Left lung (tissue), 10 donors: Measurements from ENCODE around the gene LENG1. TPM values are rescaled to one million over a fixed set of nuclear protein-coding genes. Genes with fewer than 3 reads are reported as not detected.

Source experiments
- ATAC-seq: fragments of 200-7000 bp; cut with Tn5 transposase; one replicate; pipeline ENCODE4 v1.9.1; 2020; ENCODE audit warnings: moderate library complexity
- DNase-seq, 4 donors: peaks; one replicate each; pipeline ENCODE4 v3.0.0-alpha.2; 2013 to 2020
- H3K27ac ChIP-seq, 2 donors: fragments of 200-600 bp; sonication (generic) in 1 of 2; one replicate each; pipeline versions ENCODE4 v1.5.0 to v1.8.0; 2020 to 2021
- H3K27me3 ChIP-seq, 2 donors: fragments of 200-600 bp; sonication (generic) in 1 of 2; one replicate each; pipeline versions ENCODE4 v1.5.0 to v1.8.0; 2020 to 2021
- H3K36me3 ChIP-seq, 2 donors: fragments of 200-600 bp; sonication (generic) in 1 of 2; one replicate each; pipeline versions ENCODE4 v1.5.0 to v1.8.0; 2020 to 2021
- H3K4me1 ChIP-seq, 2 donors: fragments of 200-600 bp; one replicate each; pipeline ENCODE4 v1.8.0; 2021
- H3K4me3 ChIP-seq, 2 donors: fragments of 200-600 bp; sonication (generic) in 1 of 2; one replicate each; pipeline versions ENCODE4 v1.5.0 to v1.8.0; 2020 to 2021; ENCODE audit warnings: mild to moderate bottlenecking in 1 of 2
- H3K9me3 ChIP-seq, 2 donors: fragments of 200-600 bp; sonication (generic) in 1 of 2; one replicate each; pipeline versions ENCODE4 v1.5.0 to v1.8.0; 2020 to 2021
- CTCF ChIP-seq, 2 donors: fragments of 200-600 bp; sonication (generic) in 1 of 2; IDR thresholded peaks; one replicate each; pipeline versions ENCODE4 v1.5.0 to v1.8.0; 2021; ENCODE audit warnings: antibody characterized with exemption in 2 of 2
- intact Hi-C, 2 donors: fragments of 100-400 bp; cut with DNase I; formaldehyde crosslinking; loops; one replicate each; pipeline versions ENCODE4 v1.11.2 to v1.14.2; 2022
- polyA plus RNA-seq, 6 donors: library from polyadenylated mRNA; unstranded; fragments of 120-200 nt; gene quantifications; one replicate each; pipeline ENCODE4 v1.2.1, GENCODE V29; 2013; ENCODE audit not compliant: insufficient read length in 6 of 6
- total RNA-seq, 2 donors: library from RNA; stranded (reverse); fragmentation: NEBNext Ultra II Directional; extraction: Animal tissue kit (Norgen Biotek cat#: 25700); gene quantifications; one replicate each; pipeline ENCODE4 v1.2.1, GENCODE V29; 2021
- donor health status: DM: no; HTN: yes; CAD: no.
- donor health status: DM: no; HTN: no; CAD: no.

The LENG1 gene
- total and polyA plus RNA-seq, 8 donors = 5.4 to 10.9 (median 7.5) TPM

- H3K9me3 ChIP-seq = no peaks in the 10 kb centered on the region
- H3K36me3 ChIP-seq = peaks cover 0 to 9% of the 10 kb centered on the region in 2 donors
- H3K4me1 ChIP-seq = peaks cover 31 to 69% of the 10 kb centered on the region in 2 donors
- DNase-seq (peak in 3 of 4 donors; percentile 82 to 95 (median 89)), ATAC-seq (peak; percentile 61)
- intact Hi-C loops = no loop called here
- no peak for TF ChIP-seq CTCF (IDR thresholded peaks at IDR 0.05)
- H3K27ac ChIP-seq = peak overlapping the region; percentile 4 to 83
- H3K27me3 ChIP-seq = peaks cover 0 to 9% of the 10 kb centered on the region in 2 donors
- peak overlapping the region; percentile 25 to 50 for H3K4me3 ChIP-seq
Observed at GRCh38 chr19:54162241-54162805, 2.8 kb upstream of the LENG1 start.

- intact Hi-C loops = no loop called here
Observed at GRCh38 chr19:54160854-54161253, 1.3 kb upstream of the LENG1 start.

GRCh38 chr19:54160182-54160811 lies 776 bp upstream of the LENG1 start:
- peak in 1 of 4 donors; percentile 36 for DNase-seq
- no peak for TF ChIP-seq CTCF (IDR thresholded peaks at IDR 0.05)
- Histone ChIP-seq H3K27ac (peak overlapping the region; percentile 73 to 94), H3K9me3 (no peaks in the 10 kb centered on the region), H3K27me3 (peaks cover 0 to 9% of the 10 kb centered on the region in 2 donors), H3K4me3 (peak overlapping the region; percentile 38 to 61), H3K4me1 (peaks cover 31 to 71% of the 10 kb centered on the region in 2 donors), H3K36me3 (peaks cover 0 to 29% of the 10 kb centered on the region in 2 donors)
- intact Hi-C loops = no loop called here
- ATAC-seq = no peak

More at GRCh38 chr19:54160854-54161253, 1.3 kb upstream of the LENG1 start:
- no peak for ATAC-seq
- H3K9me3 ChIP-seq = no peaks in the 10 kb centered on the region
- H3K36me3 ChIP-seq = peaks cover 0 to 24% of the 10 kb centered on the region in 2 donors
- H3K27me3 ChIP-seq = peaks cover 0 to 9% of the 10 kb centered on the region in 2 donors
- H3K4me1 ChIP-seq = peaks cover 31 to 71% of the 10 kb centered on the region in 2 donors
- peak in 1 of 4 donors; percentile 44 for DNase-seq
- TF ChIP-seq CTCF (IDR thresholded peaks at IDR 0.05) = no peak
- peak overlapping the region in 1 of 2 donors; percentile 61 for H3K4me3 ChIP-seq
- H3K27ac ChIP-seq = no peak overlapping the region

- no peak for TF ChIP-seq CTCF (IDR thresholded peaks at IDR 0.05)
- peak overlapping the region; percentile 61 to 70 for H3K4me3 ChIP-seq
- DNase-seq = peak in 1 of 4 donors; percentile 57
- H3K27me3 ChIP-seq = no peaks in the 10 kb centered on the region
- peaks cover 25 to 58% of the 10 kb centered on the region in 2 donors for H3K4me1 ChIP-seq
- peaks cover 0 to 44% of the 10 kb centered on the region in 2 donors for H3K36me3 ChIP-seq
- intact Hi-C loops = no loop called here
- H3K27ac ChIP-seq = peak overlapping the region; percentile 93 to 94
- ATAC-seq = no peak
- no peaks in the 10 kb centered on the region for H3K9me3 ChIP-seq
Observed at GRCh38 chr19:54158812-54159351, 639 bp downstream of the LENG1 start.

GRCh38 chr19:54156953-54157352 lies 2.6 kb downstream of the LENG1 start:
- Histone ChIP-seq H3K4me3 (no peak overlapping the region), H3K27ac (no peak overlapping the region), H3K36me3 (peaks cover 0 to 63% of the 10 kb centered on the region in 2 donors), H3K27me3 (no peaks in the 10 kb centered on the region), H3K9me3 (no peaks in the 10 kb centered on the region), H3K4me1 (peaks cover 20 to 39% of the 10 kb centered on the region in 2 donors)
- ATAC-seq (no peak), DNase-seq (no peak)
- intact Hi-C loops = no loop called here
- no peak for TF ChIP-seq CTCF (IDR thresholded peaks at IDR 0.05)
